Prostate gland (tissue), 2 donors: ENCODE data around the gene MYO16.

Source experiments
- CTCF ChIP-seq, 4 experiments: fragments of 200-600 bp in 2 of 4; fragments of 450-650 bp in 2 of 4; sonication (generic) in 2 of 4; IDR thresholded peaks; 1 replicate in 3 of 4; 2 replicates in 1 of 4; pipeline ENCODE4 v1.5.1; 2016 to 2019; ENCODE audit warnings: antibody characterized with exemption in 4 of 4, mild to moderate bottlenecking in 2 of 4, moderate library complexity in 2 of 4
- POLR2A ChIP-seq: fragments of 450-650 bp; IDR thresholded peaks from one replicate; pipeline ENCODE4 v1.6.1; 2016; ENCODE audit warnings: antibody characterized with exemption, mild to moderate bottlenecking

DNA sequence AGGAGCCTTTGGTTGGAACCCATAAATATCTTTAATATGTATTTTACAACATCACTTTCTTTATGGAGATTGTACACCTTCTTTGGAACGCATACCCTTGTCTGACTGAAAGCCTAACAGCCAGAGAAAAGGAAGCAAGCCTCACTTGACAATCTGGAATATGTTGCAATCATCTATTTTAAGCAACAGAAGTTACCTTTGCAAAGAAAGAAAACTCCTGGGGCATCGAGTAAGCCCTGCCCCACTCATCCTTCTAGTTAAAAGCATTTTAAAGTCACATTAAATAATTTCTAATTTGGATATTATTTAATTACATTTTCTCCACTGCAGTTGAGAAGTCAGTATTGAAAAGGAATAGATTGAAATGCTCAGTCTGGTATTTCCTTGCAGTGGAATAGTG is 542.7 kb downstream of the MYO16 start:
- TF ChIP-seq POLR2A = no peak
- TF ChIP-seq CTCF (IDR thresholded peaks at IDR 0.05) = no peak
